Testis (tissue), 2 donors: Measurements from ENCODE around the gene GINS3.

Experiments
- CTCF ChIP-seq, 3 experiments: fragments of 450-650 bp in 2 of 3; fragments of 200-600 bp in 1 of 3; sonication (generic) in 1 of 3; IDR thresholded peaks; one replicate each; pipeline ENCODE4 v1.5.1; 2016 to 2019; ENCODE audit warnings: antibody characterized with exemption in 3 of 3, mild to moderate bottlenecking in 2 of 3, moderate library complexity in 1 of 3
- POLR2A ChIP-seq: fragments of 450-650 bp; IDR thresholded peaks from one replicate; pipeline ENCODE4 v1.6.1; 2017; ENCODE audit warnings: antibody characterized with exemption, mild to moderate bottlenecking, moderate library complexity

- TF ChIP-seq POLR2A (no peak), CTCF (IDR thresholded peaks at IDR 0.05) (no peak)
Observed at GRCh38 chr16:58451265-58451689, 59.0 kb downstream of the GINS3 start.
